HTERT RPE-1 (cell line): ENCODE data around the gene GFY.
"Not testable (repeated sequence)": the region's sequence is repeated elsewhere in the genome, so short reads cannot be mapped to it uniquely, and the experiment has no call there.

Experiments
- in situ Hi-C: fragments of 300-500 bp; cut with MboI; formaldehyde crosslinking; loops from 4 replicates; pipeline ENCODE4 v1.14.3; 2020; ENCODE audit warnings: low sequenced_read_pairs

The GFY gene

DNA sequence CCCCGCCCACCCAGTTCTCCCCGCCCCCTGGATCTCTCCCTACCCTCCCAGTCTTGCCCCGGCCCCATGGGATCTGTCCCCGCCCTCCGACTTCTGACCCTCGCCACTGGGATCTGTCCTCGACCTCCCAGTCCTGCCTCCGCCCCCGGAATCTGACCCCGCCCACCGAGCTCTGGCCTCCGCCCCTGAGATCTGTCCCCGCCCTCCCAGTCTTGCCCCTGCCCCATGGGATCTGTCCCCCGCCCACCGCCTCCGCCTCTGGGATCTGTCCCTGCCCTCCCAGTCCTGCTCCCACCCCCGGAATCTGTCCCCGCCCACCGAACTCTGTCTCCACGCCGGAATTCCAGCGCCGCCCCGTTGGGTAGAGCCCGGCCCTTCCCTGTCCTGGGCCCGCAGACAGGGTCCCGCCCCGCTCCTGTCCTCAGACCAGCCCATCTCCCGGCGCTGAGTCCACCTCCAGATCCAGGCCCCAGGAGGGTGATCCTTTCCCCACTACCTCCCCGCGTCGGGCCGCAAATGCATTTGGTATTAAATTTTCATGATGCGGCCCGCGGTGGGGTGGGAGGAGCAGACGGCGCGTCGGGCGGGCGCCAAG is 17.7 kb downstream of the GFY start:
- in situ Hi-C loops, result no loop called here

GRCh38 chr19:49443366-49444099 is 18.3 kb downstream of the GFY start:
- in situ Hi-C loops, result no loop called here

- in situ Hi-C loops, result not testable (repeated sequence)
Measured at GRCh38 chr19:49444100-49444700, 19.0 kb downstream of the GFY start.

DNA sequence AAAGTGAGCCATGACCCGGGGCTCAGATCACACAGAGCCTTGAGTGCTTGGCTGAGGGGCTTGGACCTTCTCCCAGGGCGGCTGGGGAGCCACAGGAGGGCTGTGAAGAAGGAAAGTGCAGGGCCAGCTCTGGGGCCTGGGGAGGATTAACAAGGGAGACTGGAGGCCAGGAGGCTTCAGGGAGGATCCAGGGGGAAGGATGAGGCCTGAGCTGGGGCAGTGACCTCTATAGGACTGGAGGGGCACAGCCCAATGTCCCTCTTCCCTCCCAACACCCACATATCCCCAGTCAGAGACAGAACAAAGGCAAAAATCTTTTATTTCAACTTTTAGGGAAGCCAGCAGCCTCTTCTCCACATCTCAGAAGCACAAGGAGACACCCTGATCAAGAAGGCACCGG is 20.8 kb downstream of the GFY start:
- in situ Hi-C loops, result no loop called here

DNA sequence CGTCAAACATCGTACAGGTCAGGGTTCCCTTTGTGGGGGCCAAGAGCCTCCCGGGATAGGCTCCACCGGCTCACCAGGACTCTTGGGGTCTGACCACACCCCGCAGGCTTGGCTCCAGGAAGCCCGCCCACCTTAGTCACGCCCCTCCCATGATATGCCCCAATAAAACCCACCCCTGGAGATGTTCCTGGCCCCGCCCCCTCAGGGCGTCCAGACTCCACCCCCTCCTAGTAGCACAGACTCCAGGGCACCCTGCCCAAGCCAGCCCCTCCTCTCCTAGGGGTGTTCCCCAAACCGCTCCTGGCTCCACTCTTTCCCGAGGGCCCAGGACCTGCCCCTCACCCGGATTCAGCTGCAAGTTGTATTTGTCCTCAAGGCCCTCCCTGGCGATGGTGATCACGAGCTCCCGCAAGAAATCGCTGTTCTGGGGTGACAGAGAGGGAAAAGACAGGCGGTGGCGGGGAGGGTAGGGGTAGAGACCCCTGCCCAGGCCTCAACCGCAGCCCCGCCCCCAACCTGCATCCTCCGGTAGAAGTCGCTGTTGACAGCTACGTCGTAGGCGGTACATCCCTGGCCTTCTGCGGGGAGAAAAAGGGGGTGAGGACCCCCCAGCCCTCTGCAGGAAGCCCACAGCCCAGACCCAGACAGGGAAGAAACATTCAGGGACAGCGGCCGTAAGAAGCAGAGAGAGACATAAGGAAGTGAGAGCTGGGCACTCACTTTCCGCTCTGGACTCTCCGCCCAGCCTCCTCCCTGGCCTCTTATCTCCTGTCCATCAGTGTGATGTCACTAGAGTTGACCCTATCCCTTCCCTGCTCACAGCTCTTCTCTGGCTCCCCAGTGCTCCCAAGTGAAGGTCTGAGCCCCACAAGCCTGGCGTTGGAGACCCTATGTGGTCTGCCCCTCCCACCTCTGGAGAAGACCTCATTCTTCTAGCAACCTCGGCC is 22.6 kb downstream of the GFY start:
- in situ Hi-C loops, result no loop called here

DNA sequence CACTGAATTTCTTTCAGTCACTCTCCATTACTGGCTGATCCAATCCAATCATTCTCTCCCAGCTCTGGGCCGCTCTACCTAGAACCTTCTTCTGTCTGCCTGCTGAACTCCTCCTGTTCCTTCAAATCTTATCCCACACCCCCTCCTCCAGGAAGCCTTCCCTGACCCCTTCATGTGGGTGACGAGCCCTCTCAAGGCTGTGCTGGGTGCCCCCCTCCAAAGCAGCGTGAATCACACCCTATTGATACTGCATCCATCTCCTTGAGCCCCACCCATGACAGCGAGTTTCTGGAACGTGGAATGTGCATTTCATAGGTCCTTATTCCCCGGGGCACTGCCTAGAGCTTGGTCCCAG is 23.2 kb downstream of the GFY start:
- in situ Hi-C loops, result no loop called here

DNA sequence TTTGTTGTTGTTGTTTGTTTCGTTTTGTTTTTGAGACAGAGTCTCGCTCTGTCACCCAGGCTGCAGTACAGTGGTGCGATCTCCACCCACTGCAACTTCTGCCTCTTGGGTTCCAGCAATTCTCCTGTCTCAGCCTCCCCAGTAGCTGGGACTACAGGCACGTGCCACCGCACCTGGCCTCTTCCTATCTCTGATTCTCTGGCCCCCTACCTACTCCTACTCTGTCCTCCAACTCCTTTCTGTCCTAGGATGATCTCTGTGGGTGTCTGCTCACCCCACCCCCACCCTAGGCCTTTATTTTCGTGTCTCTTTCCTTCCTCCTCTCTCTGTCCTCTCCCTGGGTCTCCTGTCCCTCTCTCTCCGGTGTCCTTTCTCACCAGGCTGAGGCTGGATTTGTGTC is 25.2 kb downstream of the GFY start:
- in situ Hi-C loops, result no loop called here

GRCh38 chr19:49451430-49452181 is 26.4 kb downstream of the GFY start, which contains the start of gene PIH1D1:
Gene PIH1D1 (minus strand): TSS chr19:49451814. CDS start chr19:49451574, 240 bp downstream.
- in situ Hi-C loops, result no loop called here

DNA sequence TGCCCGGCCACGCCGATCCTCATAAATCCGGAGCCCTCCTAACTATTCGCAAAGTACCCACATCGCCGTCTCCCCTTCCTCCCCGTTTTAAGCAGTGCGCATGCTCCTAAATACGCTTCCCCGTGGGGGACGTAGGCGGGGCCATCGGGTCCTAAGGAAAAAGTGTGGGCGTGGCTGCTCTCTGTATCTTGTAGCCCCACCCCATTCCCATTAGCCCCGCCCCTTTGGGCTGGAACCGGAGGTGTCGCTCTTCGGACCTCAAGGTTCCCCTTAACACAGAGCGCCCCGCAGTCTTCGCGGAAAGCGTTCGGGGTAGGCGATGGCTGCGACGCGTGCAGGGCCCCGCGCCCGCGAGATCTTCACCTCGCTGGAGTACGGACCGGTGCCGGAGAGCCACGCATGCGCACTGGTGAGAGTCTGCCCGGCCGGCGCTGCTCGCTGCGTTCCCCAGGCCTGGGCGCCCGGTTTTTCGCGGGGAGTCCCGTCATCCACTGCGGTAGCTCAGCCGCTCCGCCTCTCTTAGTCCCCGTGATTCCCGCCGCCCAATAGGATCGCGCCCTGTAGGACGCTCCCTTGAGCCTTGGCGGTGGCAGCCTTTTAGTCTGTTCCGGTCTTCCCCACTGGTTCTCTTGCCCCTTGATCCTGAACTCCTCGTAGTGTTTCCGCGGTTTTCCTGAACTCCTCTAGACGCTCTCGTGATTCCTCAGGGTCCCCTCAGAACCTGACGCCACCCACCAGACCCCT is 28.0 kb downstream of the GFY start, which contains the start of gene ALDH16A1:
Gene ALDH16A1 (plus strand): TSS at position 213 of the 744 bp plus-strand sequence. CDS start 107 bp downstream, at position 320.
- in situ Hi-C loops, result no loop called here

GRCh38 chr19:49453757-49454240 is 28.6 kb downstream of the GFY start:
- in situ Hi-C loops, result no loop called here

DNA sequence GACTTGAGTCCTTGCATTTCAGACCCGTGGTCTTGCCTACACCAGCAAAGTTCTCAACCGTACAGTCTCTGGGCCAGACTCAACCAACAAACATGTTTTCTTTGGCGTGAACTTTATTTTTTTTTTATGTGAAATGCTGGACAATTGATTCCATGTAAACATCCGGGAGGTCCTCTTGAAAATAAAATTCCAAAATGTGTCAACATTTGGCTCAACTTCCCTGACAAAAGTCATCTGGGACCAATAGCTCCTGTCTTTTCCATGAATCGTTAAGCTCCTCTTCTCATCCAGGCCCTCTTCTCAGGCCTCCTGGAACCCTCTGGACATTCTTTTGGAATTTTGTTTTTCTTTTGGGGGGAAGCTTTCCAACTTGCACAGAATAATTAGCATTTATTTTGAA is 30.6 kb downstream of the GFY start:
- in situ Hi-C loops, result no loop called here

DNA sequence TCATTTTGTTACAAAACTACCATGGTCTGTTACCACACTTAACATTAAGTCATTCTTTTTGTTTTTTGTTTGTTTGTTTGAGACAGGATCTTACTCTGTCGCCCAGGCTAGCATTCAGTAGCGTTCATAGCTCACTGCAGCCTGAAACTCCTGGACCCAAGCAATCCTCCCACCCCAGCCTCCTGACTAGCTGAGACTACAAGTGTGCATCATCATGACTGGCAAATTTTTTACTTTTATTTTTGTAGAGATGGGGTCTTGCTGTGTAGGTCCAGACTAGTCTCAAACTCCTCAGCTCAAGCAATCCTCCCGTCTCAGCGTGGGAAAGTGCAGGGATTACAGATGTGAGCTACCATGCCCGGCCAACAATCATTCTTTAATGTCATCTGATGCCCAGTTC is 31.1 kb downstream of the GFY start:
- in situ Hi-C loops, result no loop called here

DNA sequence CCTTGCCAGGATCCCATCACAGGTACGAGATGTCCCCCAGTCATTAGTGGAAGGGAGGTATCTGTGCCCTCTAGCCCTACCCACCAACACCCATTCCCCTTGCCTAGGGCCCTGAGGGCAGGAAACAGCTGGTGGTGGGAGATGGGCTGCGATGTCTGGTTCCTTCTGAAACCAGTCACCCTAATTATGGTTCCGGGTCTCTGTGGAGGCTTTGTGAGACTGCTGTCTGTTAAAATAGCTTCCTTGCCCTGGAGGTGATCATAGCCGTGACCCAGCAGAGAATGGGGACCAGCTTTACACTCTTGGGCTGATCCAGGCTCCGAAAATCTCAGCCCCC is 33.3 kb downstream of the GFY start:
- in situ Hi-C loops, result no loop called here

DNA sequence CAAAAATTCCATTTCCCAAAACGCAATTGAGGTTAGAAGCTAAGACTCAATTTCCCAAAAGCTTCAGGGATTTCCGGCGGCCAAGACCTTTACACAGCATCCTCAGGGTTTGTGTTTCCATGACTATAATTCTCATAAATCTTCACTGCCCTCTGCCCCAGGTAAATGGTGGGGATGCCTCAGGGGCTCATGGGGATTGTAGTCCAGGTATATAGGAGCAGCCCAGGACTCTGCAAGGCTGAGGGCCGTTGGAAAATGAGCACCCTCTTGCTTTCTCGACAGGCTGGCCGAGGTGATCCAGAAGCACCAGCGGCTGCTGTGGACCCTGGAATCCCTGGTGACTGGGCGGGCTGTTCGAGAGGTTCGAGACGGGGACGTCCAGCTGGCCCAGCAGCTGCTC is 34.2 kb downstream of the GFY start:
- in situ Hi-C loops, result no loop called here

GRCh38 chr19:49461130-49461529 is 35.9 kb downstream of the GFY start:
- in situ Hi-C loops, result not testable (repeated sequence)

- in situ Hi-C loops, result no loop called here
Measured at GRCh38 chr19:49461656-49462055, 36.5 kb downstream of the GFY start.

DNA sequence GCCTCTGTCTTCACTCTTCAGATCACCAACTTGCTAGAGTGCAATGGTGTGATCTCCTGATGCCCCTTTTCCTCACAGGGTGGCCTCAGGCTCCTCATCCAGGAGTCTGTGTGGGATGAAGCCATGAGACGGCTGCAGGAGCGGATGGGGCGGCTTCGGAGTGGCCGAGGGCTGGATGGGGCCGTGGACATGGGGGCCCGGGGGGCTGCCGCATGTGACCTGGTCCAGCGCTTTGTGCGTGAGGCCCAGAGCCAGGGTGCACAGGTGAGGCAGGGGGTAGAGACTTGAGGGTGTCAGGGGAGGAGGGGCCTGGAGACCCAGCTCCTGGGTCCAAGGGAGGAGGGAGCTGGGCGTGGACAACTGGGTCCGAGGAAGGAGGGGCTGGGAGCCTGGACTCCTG is 37.3 kb downstream of the GFY start:
- in situ Hi-C loops, result no loop called here

GRCh38 chr19:49463960-49464740 is 39.0 kb downstream of the GFY start:
- in situ Hi-C loops, result no loop called here

DNA sequence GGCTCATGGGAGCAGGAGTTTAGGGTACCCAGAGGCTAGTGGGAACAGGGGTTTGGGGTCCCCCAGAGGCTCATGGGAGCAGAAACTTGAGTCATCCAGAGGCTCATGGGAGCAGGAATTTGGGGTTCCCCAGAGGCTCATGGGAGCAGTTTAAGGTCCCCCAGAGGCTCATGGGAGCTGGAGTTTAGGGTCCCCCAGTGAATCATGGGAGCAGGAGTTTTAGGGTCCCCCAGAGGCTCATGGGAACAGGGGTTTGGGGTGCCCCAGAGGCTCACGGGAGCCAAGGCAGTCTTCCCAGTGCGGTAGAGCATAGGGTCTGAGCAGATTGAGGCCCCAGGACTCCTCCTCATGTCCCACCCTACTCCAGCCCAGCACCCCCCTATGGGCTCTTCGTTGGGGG is 40.2 kb downstream of the GFY start:
- in situ Hi-C loops, result no loop called here
